ENCODE data around the gene IFT122.

Gene IFT122

GRCh38 chr3:129554356-129555152, 114.5 kb downstream of the IFT122 start:
- TF ChIP-seq FOXA1 (IDR thresholded peaks at IDR 0.05) (no peak), SUZ12 (IDR thresholded peaks at IDR 0.05) (no peak), FOXM1 (IDR thresholded peaks at IDR 0.05; ENCODE audit: borderline replicate concordance) (no peak), TARDBP (IDR thresholded peaks at IDR 0.05) (no peak), ZNF384 (IDR thresholded peaks at IDR 0.05) (no peak), CTBP1 (IDR thresholded peaks at IDR 0.05; ENCODE audit: borderline replicate concordance) (no peak), HDGF (IDR thresholded peaks at IDR 0.05; ENCODE audit: borderline replicate concordance) (no peak), SP1 (IDR thresholded peaks at IDR 0.05) (no peak), NFRKB (IDR thresholded peaks at IDR 0.05) (no peak), L3MBTL2 (conservative IDR thresholded peaks at IDR 0.05) (no peak), BHLHE40 (IDR thresholded peaks at IDR 0.05; ENCODE audit: borderline replicate concordance) (no peak), ELF4 (IDR thresholded peaks at IDR 0.05) (no peak), ARNT (IDR thresholded peaks at IDR 0.05) (no peak), FOXK2 (IDR thresholded peaks at IDR 0.05) (no peak)
- ChIA-PET POLR2A (no interaction called here), CTCF (interaction anchor here (1.4 kb wide), 1 partner anchor 64 kb away, joined by 4 read pairs; no protein-coding TSS in a partner anchor)
- DNase-seq (ENCODE audit: extremely low spot score) = no peak

- CTCF ChIA-PET = interaction anchor here (1.4 kb wide), 1 partner anchor 65 kb away, joined by 4 read pairs; no protein-coding TSS in a partner anchor
- POLR2A ChIA-PET = no interaction called here
- no peak for TF ChIP-seq L3MBTL2 (conservative IDR thresholded peaks at IDR 0.05)
- TF ChIP-seq FOXK2 (IDR thresholded peaks at IDR 0.05) = no peak
- no peak for TF ChIP-seq PKNOX1 (IDR thresholded peaks at IDR 0.05)
- no peak for TF ChIP-seq FOXA1 (IDR thresholded peaks at IDR 0.05)
- TF ChIP-seq BHLHE40 (IDR thresholded peaks at IDR 0.05; ENCODE audit: borderline replicate concordance) = no peak
- TF ChIP-seq CTBP1 (IDR thresholded peaks at IDR 0.05; ENCODE audit: borderline replicate concordance) = no peak
- no peak for TF ChIP-seq FOXM1 (IDR thresholded peaks at IDR 0.05; ENCODE audit: borderline replicate concordance)
- TF ChIP-seq NFRKB (IDR thresholded peaks at IDR 0.05) = no peak
- TF ChIP-seq SP1 (IDR thresholded peaks at IDR 0.05) = no peak
- TF ChIP-seq ARNT (IDR thresholded peaks at IDR 0.05) = no peak
- TF ChIP-seq TARDBP (IDR thresholded peaks at IDR 0.05) = no peak
- no peak for DNase-seq (ENCODE audit: extremely low spot score)
These were observed 115.1 kb downstream of the IFT122 start for GRCh38 chr3:129555153-129555550.

- no peak for DNase-seq (ENCODE audit: extremely low spot score)
- no peak for TF ChIP-seq HDGF (IDR thresholded peaks at IDR 0.05; ENCODE audit: borderline replicate concordance)
- no peak for TF ChIP-seq ZNF384 (IDR thresholded peaks at IDR 0.05)
- no peak for TF ChIP-seq NFRKB (IDR thresholded peaks at IDR 0.05)
- no peak for TF ChIP-seq ARNT (IDR thresholded peaks at IDR 0.05)
- TF ChIP-seq FOXK2 (IDR thresholded peaks at IDR 0.05) = no peak
- no peak for TF ChIP-seq BHLHE40 (IDR thresholded peaks at IDR 0.05; ENCODE audit: borderline replicate concordance)
- TF ChIP-seq CTBP1 (IDR thresholded peaks at IDR 0.05; ENCODE audit: borderline replicate concordance) = no peak
- no peak for TF ChIP-seq L3MBTL2 (conservative IDR thresholded peaks at IDR 0.05)
- no peak for TF ChIP-seq SUZ12 (IDR thresholded peaks at IDR 0.05)
- TF ChIP-seq FOXM1 (IDR thresholded peaks at IDR 0.05; ENCODE audit: borderline replicate concordance) = no peak
- TF ChIP-seq LEF1 (IDR thresholded peaks at IDR 0.05; ENCODE audit: borderline replicate concordance) = no peak
- no peak for TF ChIP-seq PKNOX1 (IDR thresholded peaks at IDR 0.05)
- TF ChIP-seq TARDBP (IDR thresholded peaks at IDR 0.05) = no peak
- TF ChIP-seq ELF4 (IDR thresholded peaks at IDR 0.05) = no peak
- TF ChIP-seq FOXA1 (IDR thresholded peaks at IDR 0.05) = no peak
- TF ChIP-seq SP1 (IDR thresholded peaks at IDR 0.05) = no peak
- ChIA-PET POLR2A (no interaction called here), CTCF (no interaction called here)
These were observed 115.8 kb downstream of the IFT122 start for GRCh38 chr3:129555616-129556357.

GRCh38 chr3:129556358-129556695, 116.3 kb downstream of the IFT122 start:
- POLR2A ChIA-PET = no interaction called here
- no peak for TF ChIP-seq BHLHE40 (IDR thresholded peaks at IDR 0.05; ENCODE audit: borderline replicate concordance)
- TF ChIP-seq SP1 (IDR thresholded peaks at IDR 0.05) = no peak
- no peak for TF ChIP-seq NFRKB (IDR thresholded peaks at IDR 0.05)
- TF ChIP-seq CTBP1 (IDR thresholded peaks at IDR 0.05; ENCODE audit: borderline replicate concordance) = no peak
- no peak for TF ChIP-seq ELF4 (IDR thresholded peaks at IDR 0.05)
- DNase-seq (ENCODE audit: extremely low spot score) = no peak
- CTCF ChIA-PET = no interaction called here

- ChIA-PET CTCF (interaction anchor here (1.0 kb wide), 1 partner anchor 67 kb away, joined by 3 read pairs; no protein-coding TSS in a partner anchor), POLR2A (no interaction called here)
- TF ChIP-seq HDGF (IDR thresholded peaks at IDR 0.05; ENCODE audit: borderline replicate concordance) (no peak), SUZ12 (IDR thresholded peaks at IDR 0.05) (no peak), PKNOX1 (IDR thresholded peaks at IDR 0.05) (no peak), FOXK2 (IDR thresholded peaks at IDR 0.05) (no peak), CTBP1 (IDR thresholded peaks at IDR 0.05; ENCODE audit: borderline replicate concordance) (no peak), SP1 (IDR thresholded peaks at IDR 0.05) (no peak), ELF4 (IDR thresholded peaks at IDR 0.05) (no peak), FOXM1 (IDR thresholded peaks at IDR 0.05; ENCODE audit: borderline replicate concordance) (no peak), TARDBP (IDR thresholded peaks at IDR 0.05) (no peak)
- DNase-seq (ENCODE audit: extremely low spot score) = no peak
These were observed 117.0 kb downstream of the IFT122 start for GRCh38 chr3:129556890-129557547.

Data from HEK293T (cell line).